Uterus (tissue), 4 donors: Measurements from ENCODE around the gene TINAG. TPM values are rescaled to one million over a fixed set of nuclear protein-coding genes. Genes with fewer than 3 reads are reported as not detected.

ENCODE experiments used
- DNase-seq, 2 donors: peaks; one replicate each; pipeline ENCODE4 v3.0.0-alpha.2; 2019 to 2020
- H3K27ac ChIP-seq, 2 donors: fragments of 200-600 bp; sonication (generic); 1 replicate in 1 of 2; 2 replicates in 1 of 2; pipeline ENCODE4 v1.5.1; 2016 to 2018
- H3K27me3 ChIP-seq, 2 donors: fragments of 200-600 bp; sonication (generic); one replicate each; pipeline ENCODE4 v1.5.1; 2018 to 2019; ENCODE audit warnings: control low read depth in 1 of 2
- H3K36me3 ChIP-seq, 2 donors: fragments of 200-600 bp; sonication (generic); one replicate each; pipeline ENCODE4 v1.5.1; 2019; ENCODE audit warnings: control low read depth in 1 of 2
- H3K4me1 ChIP-seq, 2 donors: fragments of 200-600 bp; sonication (generic); one replicate each; pipeline ENCODE4 v1.5.1; 2018 to 2019; ENCODE audit warnings: control low read depth in 1 of 2
- H3K4me3 ChIP-seq, 2 donors: fragments of 200-600 bp; sonication (generic); 1 replicate in 1 of 2; 2 replicates in 1 of 2; pipeline ENCODE4 v1.5.1; 2018 to 2019; ENCODE audit warnings: mild to moderate bottlenecking in 1 of 2
- H3K9me3 ChIP-seq, 2 donors: fragments of 200-600 bp; sonication (generic); one replicate each; pipeline ENCODE4 v1.5.1; 2019; ENCODE audit warnings: control low read depth in 1 of 2
- CTCF ChIP-seq, 4 experiments: fragments of 200-600 bp in 2 of 4; fragments of 450-650 bp in 2 of 4; sonication (generic) in 2 of 4; IDR thresholded peaks; one replicate each; pipeline ENCODE4 v1.5.1; 2016 to 2019; ENCODE audit warnings: antibody characterized with exemption in 4 of 4, mild to moderate bottlenecking in 2 of 4, moderate library complexity in 1 of 4
- POLR2A ChIP-seq, 2 donors: fragments of 450-650 bp; IDR thresholded peaks; one replicate each; pipeline ENCODE4 v1.6.1; 2016; ENCODE audit warnings: antibody characterized with exemption in 2 of 2, mild to moderate bottlenecking in 1 of 2, moderate library complexity in 1 of 2
- intact Hi-C: fragments of 100-400 bp; cut with DNase I; formaldehyde crosslinking; loops from one replicate; pipeline ENCODE4 v1.15.1; 2023; ENCODE audit warnings: low total_unique reads
- total RNA-seq, 4 donors: library from RNA; depleted of rRNA in 3 of 4; stranded (reverse); fragments of >200 nt in 3 of 4; gene quantifications; one replicate each; pipeline versions ENCODE4 v1.1.0 to v1.2.4, GENCODE V29; 2014 to 2023
- donor health status: DM: yes; HTN: yes; CAD: no.

Gene TINAG
- total RNA-seq, 4 donors from 2014 or later, result not detected

- Histone ChIP-seq H3K27ac (no peak overlapping the region), H3K36me3 (no peaks in the 10 kb centered on the region), H3K9me3 (no peaks in the 10 kb centered on the region), H3K4me1 (no peaks in the 10 kb centered on the region), H3K4me3 (no peak overlapping the region), H3K27me3 (no peaks in the 10 kb centered on the region)
- no peak for TF ChIP-seq POLR2A (IDR thresholded peaks at IDR 0.05)
- no peak for TF ChIP-seq CTCF (IDR thresholded peaks at IDR 0.05)
- intact Hi-C loops, result no loop called here
- DNase-seq, result no peak
Observed at GRCh38 chr6:54361188-54361587, 52.9 kb downstream of the TINAG start.

- Histone ChIP-seq H3K27ac (no peak overlapping the region), H3K27me3 (no peaks in the 10 kb centered on the region), H3K36me3 (no peaks in the 10 kb centered on the region), H3K9me3 (no peaks in the 10 kb centered on the region), H3K4me3 (no peak overlapping the region), H3K4me1 (no peaks in the 10 kb centered on the region)
- TF ChIP-seq POLR2A (IDR thresholded peaks at IDR 0.05), result no peak
- no peak for TF ChIP-seq CTCF (IDR thresholded peaks at IDR 0.05)
- no peak for DNase-seq
- intact Hi-C loops, result no loop called here
Observed at GRCh38 chr6:54361734-54362133, 53.5 kb downstream of the TINAG start.

GRCh38 chr6:54366667-54367327 is 58.6 kb downstream of the TINAG start:
- no peak for DNase-seq
- no peak overlapping the region for H3K27ac ChIP-seq
- intact Hi-C loops, result no loop called here
- no peaks in the 10 kb centered on the region for H3K36me3 ChIP-seq
- peaks cover 0 to 11% of the 10 kb centered on the region in 2 donors for H3K27me3 ChIP-seq
- no peak overlapping the region for H3K4me3 ChIP-seq
- no peaks in the 10 kb centered on the region for H3K9me3 ChIP-seq
- H3K4me1 ChIP-seq, result no peaks in the 10 kb centered on the region
- TF ChIP-seq CTCF (IDR thresholded peaks at IDR 0.05) (no peak), POLR2A (IDR thresholded peaks at IDR 0.05) (no peak)

- DNase-seq, result no peak
- no peaks in the 10 kb centered on the region for H3K36me3 ChIP-seq
- H3K27me3 ChIP-seq, result no peaks in the 10 kb centered on the region
- H3K4me1 ChIP-seq, result no peaks in the 10 kb centered on the region
- intact Hi-C loops, result no loop called here
- no peaks in the 10 kb centered on the region for H3K9me3 ChIP-seq
- H3K27ac ChIP-seq, result no peak overlapping the region
- no peak overlapping the region for H3K4me3 ChIP-seq
- TF ChIP-seq CTCF (IDR thresholded peaks at IDR 0.05), result no peak
- no peak for TF ChIP-seq POLR2A (IDR thresholded peaks at IDR 0.05)
Observed at GRCh38 chr6:54377776-54378175, 69.5 kb downstream of the TINAG start.

- H3K4me1 ChIP-seq, result no peaks in the 10 kb centered on the region
- TF ChIP-seq CTCF (IDR thresholded peaks at IDR 0.05), result no peak
- no peak for TF ChIP-seq POLR2A (IDR thresholded peaks at IDR 0.05)
- no peak for DNase-seq
- intact Hi-C loops, result no loop called here
- no peaks in the 10 kb centered on the region for H3K27me3 ChIP-seq
- H3K9me3 ChIP-seq, result no peaks in the 10 kb centered on the region
- no peak overlapping the region for H3K4me3 ChIP-seq
- H3K36me3 ChIP-seq, result no peaks in the 10 kb centered on the region
- no peak overlapping the region for H3K27ac ChIP-seq
Observed at GRCh38 chr6:54386295-54386694, 78.1 kb downstream of the TINAG start.
